Ishikawa (cell line): ENCODE measurements around the gene TNIK.

Experiments
- NFIC ChIP-seq: IDR thresholded peaks from 2 replicates; pipeline ENCODE4 v1.6.1; 2012
- TF ChIP-seq, protein P1 (sequence below): IDR thresholded peaks from 2 replicates; pipeline ENCODE4 v1.6.1; 2012; ENCODE audit warnings: low read depth, mild to moderate bottlenecking

GRCh38 chr3:171374260-171374659, 85.9 kb downstream of the TNIK start:
- TF ChIP-seq, protein P1, sequence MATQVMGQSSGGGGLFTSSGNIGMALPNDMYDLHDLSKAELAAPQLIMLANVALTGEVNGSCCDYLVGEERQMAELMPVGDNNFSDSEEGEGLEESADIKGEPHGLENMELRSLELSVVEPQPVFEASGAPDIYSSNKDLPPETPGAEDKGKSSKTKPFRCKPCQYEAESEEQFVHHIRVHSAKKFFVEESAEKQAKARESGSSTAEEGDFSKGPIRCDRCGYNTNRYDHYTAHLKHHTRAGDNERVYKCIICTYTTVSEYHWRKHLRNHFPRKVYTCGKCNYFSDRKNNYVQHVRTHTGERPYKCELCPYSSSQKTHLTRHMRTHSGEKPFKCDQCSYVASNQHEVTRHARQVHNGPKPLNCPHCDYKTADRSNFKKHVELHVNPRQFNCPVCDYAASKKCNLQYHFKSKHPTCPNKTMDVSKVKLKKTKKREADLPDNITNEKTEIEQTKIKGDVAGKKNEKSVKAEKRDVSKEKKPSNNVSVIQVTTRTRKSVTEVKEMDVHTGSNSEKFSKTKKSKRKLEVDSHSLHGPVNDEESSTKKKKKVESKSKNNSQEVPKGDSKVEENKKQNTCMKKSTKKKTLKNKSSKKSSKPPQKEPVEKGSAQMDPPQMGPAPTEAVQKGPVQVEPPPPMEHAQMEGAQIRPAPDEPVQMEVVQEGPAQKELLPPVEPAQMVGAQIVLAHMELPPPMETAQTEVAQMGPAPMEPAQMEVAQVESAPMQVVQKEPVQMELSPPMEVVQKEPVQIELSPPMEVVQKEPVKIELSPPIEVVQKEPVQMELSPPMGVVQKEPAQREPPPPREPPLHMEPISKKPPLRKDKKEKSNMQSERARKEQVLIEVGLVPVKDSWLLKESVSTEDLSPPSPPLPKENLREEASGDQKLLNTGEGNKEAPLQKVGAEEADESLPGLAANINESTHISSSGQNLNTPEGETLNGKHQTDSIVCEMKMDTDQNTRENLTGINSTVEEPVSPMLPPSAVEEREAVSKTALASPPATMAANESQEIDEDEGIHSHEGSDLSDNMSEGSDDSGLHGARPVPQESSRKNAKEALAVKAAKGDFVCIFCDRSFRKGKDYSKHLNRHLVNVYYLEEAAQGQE, result no peak
- TF ChIP-seq NFIC, result no peak
